ENCODE results near the gene CABLES2.

DNA sequence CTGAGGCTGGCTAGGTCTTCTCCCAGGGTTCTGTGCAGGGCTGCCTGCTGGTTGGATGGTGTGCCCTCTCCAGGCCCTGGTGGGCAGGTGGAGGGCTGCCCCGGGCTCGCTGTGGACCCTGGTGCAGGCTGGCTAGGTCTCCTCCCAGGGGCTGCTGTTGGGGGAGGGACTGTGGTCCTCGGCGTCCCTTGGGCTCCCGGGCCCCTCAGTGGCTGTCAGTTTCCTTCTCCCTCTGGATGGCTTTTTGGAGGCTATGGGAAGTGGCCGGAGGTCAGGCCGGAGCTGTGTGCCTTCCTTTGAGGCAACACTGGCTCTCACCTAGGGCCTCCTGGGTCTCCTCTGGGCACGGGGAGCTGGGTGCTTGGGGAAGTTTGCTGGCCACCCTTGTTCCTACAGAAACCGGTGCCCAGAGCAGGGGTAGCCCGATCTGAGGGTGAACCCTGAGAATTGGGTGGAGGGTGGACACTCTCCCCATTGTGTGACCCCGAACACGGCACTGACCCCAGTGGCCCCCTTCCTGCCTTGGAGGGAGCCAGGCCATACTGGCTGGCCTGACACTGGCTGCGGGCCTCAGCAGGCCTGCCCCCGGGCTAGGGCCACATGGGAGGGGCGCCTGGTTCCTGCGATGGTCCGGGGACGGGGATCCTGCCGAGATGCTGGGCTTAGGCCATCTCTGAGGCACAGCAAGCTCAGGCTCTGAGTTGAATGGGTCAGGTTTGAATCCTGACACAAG lies 3.8 kb upstream of the CABLES2 start:
- no peak for TF ChIP-seq POLR2A (IDR thresholded peaks at IDR 0.05)
- TF ChIP-seq, protein P1, sequence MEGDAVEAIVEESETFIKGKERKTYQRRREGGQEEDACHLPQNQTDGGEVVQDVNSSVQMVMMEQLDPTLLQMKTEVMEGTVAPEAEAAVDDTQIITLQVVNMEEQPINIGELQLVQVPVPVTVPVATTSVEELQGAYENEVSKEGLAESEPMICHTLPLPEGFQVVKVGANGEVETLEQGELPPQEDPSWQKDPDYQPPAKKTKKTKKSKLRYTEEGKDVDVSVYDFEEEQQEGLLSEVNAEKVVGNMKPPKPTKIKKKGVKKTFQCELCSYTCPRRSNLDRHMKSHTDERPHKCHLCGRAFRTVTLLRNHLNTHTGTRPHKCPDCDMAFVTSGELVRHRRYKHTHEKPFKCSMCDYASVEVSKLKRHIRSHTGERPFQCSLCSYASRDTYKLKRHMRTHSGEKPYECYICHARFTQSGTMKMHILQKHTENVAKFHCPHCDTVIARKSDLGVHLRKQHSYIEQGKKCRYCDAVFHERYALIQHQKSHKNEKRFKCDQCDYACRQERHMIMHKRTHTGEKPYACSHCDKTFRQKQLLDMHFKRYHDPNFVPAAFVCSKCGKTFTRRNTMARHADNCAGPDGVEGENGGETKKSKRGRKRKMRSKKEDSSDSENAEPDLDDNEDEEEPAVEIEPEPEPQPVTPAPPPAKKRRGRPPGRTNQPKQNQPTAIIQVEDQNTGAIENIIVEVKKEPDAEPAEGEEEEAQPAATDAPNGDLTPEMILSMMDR (IDR thresholded peaks at IDR 0.05) = no peak
